AG10803 (cell line): ENCODE results near the gene PRKCE.

Experiments
- DNase-seq: peaks from one replicate; pipeline ENCODE4 v3.0.0; 2010; ENCODE audit warnings: low read depth
- H3K4me3 ChIP-seq: 2 replicates; pipeline ENCODE4 v1.5.1; 2011; ENCODE audit warnings: mild to moderate bottlenecking, low read length, control low read depth
- CTCF ChIP-seq: conservative IDR thresholded peaks from 2 replicates; pipeline ENCODE4 v1.5.1; 2011; ENCODE audit warnings: mild to moderate bottlenecking, low read length, control low read depth, inconsistent platforms

PRKCE gene

GRCh38 chr2:45707661-45708060 is 56.2 kb downstream of the PRKCE start:
- no peak for TF ChIP-seq CTCF
- no peak for DNase-seq
- no peak overlapping the region for H3K4me3 ChIP-seq

- no peak for TF ChIP-seq CTCF
- no peak for DNase-seq
- H3K4me3 ChIP-seq: no peak overlapping the region
Measured at GRCh38 chr2:45708501-45708900, 57.0 kb downstream of the PRKCE start.

- DNase-seq: no peak
- TF ChIP-seq CTCF: no peak
- no peak overlapping the region for H3K4me3 ChIP-seq
Measured at GRCh38 chr2:45709137-45709536, 57.7 kb downstream of the PRKCE start.

GRCh38 chr2:45710468-45710867 is 59.0 kb downstream of the PRKCE start:
- H3K4me3 ChIP-seq: no peak overlapping the region
- no peak for DNase-seq
- TF ChIP-seq CTCF: no peak

- H3K4me3 ChIP-seq: no peak overlapping the region
- no peak for DNase-seq
- no peak for TF ChIP-seq CTCF
Measured at GRCh38 chr2:45711224-45711623, 59.7 kb downstream of the PRKCE start.

GRCh38 chr2:45712570-45712969 is 61.1 kb downstream of the PRKCE start:
- H3K4me3 ChIP-seq: no peak overlapping the region
- TF ChIP-seq CTCF: no peak
- DNase-seq: no peak

GRCh38 chr2:45713136-45713535 is 61.7 kb downstream of the PRKCE start:
- DNase-seq: no peak
- no peak overlapping the region for H3K4me3 ChIP-seq
- TF ChIP-seq CTCF: no peak
